Measurements from ENCODE around the gene RBM23. TPM values are rescaled to one million over a fixed set of nuclear protein-coding genes. Genes with fewer than 3 reads are reported as not detected.
"Not testable (repeated sequence)": the region's sequence is repeated elsewhere in the genome, so short reads cannot be mapped to it uniquely, and the experiment has no call there.

Gene RBM23
- 84.7 and 88.9 TPM in 2 replicates for total RNA-seq

GRCh38 chr14:22918804-22919600, at the start of gene RBM23:
RBM23 (minus strand) TSS chr14:22919149.
- intact Hi-C loops (cut with micrococcal nuclease) = loop anchor here (1.0 to 5.0 kb wide), 9 partner anchors 10 to 367 kb away; partner anchors contain the start of genes DAD1, HOMEZ, LRP10 and OXA1L

- intact Hi-C loops (cut with micrococcal nuclease) = no loop called here
Measured at GRCh38 chr14:22966783-22967269, 47.9 kb upstream of the RBM23 start.

- intact Hi-C loops (cut with micrococcal nuclease) = not testable (repeated sequence)
Measured at GRCh38 chr14:22965916-22966782, 47.2 kb upstream of the RBM23 start.

- intact Hi-C loops (cut with micrococcal nuclease) = no loop called here
Measured at GRCh38 chr14:22962061-22962676, 43.2 kb upstream of the RBM23 start.

- intact Hi-C loops (cut with micrococcal nuclease) = loop anchor here (2.0 kb wide), 2 partner anchors 27 to 79 kb away; partner anchors contain the start of genes PRMT5 and PSMB5
Measured at GRCh38 chr14:22955702-22956569, 37.0 kb upstream of the RBM23 start.

- intact Hi-C loops (cut with micrococcal nuclease) = no loop called here
Measured at GRCh38 chr14:22952418-22952817, 33.5 kb upstream of the RBM23 start.

- intact Hi-C loops (cut with micrococcal nuclease) = not testable (repeated sequence)
Measured at GRCh38 chr14:22951795-22952194, 32.8 kb upstream of the RBM23 start.

GRCh38 chr14:22945642-22946041, 26.7 kb upstream of the RBM23 start:
- intact Hi-C loops (cut with micrococcal nuclease) = no loop called here

GRCh38 chr14:22939684-22940083, 20.7 kb upstream of the RBM23 start:
- intact Hi-C loops (cut with micrococcal nuclease) = no loop called here

GRCh38 chr14:22935156-22935555, 16.2 kb upstream of the RBM23 start:
- intact Hi-C loops (cut with micrococcal nuclease) = no loop called here

GRCh38 chr14:22932146-22932545, 13.2 kb upstream of the RBM23 start:
- intact Hi-C loops (cut with micrococcal nuclease) = no loop called here

GRCh38 chr14:22929961-22930364, 11.0 kb upstream of the RBM23 start:
- intact Hi-C loops (cut with micrococcal nuclease) = loop anchor here (1.0 to 2.0 kb wide), 10 partner anchors 11 to 1184 kb away; partner anchors contain the start of genes CDH24, DAD1, DCAF11 and HAUS4

- intact Hi-C loops (cut with micrococcal nuclease) = loop anchor here (1.0 to 2.0 kb wide), 9 partner anchors 10 to 1185 kb away; partner anchors contain the start of genes CDH24, DAD1, DCAF11 and HAUS4
Measured at GRCh38 chr14:22929104-22929960, 10.4 kb upstream of the RBM23 start, which contains the start of gene PRMT5. PRMT5 (minus strand) TSS chr14:22929376; CDS start chr14:22929361, 15 bp downstream.

GRCh38 chr14:22928237-22929103, 9.5 kb upstream of the RBM23 start:
- intact Hi-C loops (cut with micrococcal nuclease) = loop anchor here (1.0 to 2.0 kb wide), 9 partner anchors 9 to 1186 kb away; partner anchors contain the start of genes CDH24, DAD1, DCAF11 and HAUS4

GRCh38 chr14:22926316-22926715, 7.4 kb upstream of the RBM23 start:
- intact Hi-C loops (cut with micrococcal nuclease) = no loop called here

GRCh38 chr14:22925513-22925912, 6.6 kb upstream of the RBM23 start:
- intact Hi-C loops (cut with micrococcal nuclease) = no loop called here

- intact Hi-C loops (cut with micrococcal nuclease) = no loop called here
Measured at GRCh38 chr14:22923746-22924145, 4.8 kb upstream of the RBM23 start.

- intact Hi-C loops (cut with micrococcal nuclease) = no loop called here
Measured at GRCh38 chr14:22922294-22922693, 3.3 kb upstream of the RBM23 start.

Measured in T-helper 2 cell treated with Interferon-gamma antibody and Interleukin-4, amounts not matched to agents 100 ng/mL and 5 ng/mL, for 36 hours (primary cell).